ENCODE data around the gene CNOT1.

CNOT1 gene

DNA sequence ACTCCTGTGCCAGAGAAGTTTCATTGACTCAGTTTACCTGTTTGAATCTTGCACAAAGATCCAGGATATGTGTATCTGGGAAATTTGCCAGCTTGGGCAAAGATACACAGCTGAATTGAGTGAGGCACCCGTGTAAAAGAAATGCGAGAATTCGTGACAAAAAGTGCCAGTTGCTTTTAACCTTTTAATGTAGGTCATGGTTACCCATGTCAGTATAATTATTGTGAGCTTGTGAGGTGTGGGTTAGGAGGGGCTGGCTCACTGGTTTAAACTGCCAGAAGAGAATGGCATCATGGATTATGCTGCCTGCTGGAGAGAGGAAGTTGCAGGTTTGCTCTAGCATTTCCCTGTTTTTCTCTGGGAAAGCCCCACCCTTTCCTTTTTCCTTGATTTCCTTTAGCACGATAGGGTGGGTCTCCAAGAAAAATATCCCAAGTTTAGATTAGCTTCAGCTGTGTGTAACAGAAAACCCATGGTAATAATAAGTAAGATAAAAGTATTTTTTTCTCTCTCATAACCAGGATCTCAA lies 154.5 kb downstream of the CNOT1 start:
- no peak for DNase-seq

DNA sequence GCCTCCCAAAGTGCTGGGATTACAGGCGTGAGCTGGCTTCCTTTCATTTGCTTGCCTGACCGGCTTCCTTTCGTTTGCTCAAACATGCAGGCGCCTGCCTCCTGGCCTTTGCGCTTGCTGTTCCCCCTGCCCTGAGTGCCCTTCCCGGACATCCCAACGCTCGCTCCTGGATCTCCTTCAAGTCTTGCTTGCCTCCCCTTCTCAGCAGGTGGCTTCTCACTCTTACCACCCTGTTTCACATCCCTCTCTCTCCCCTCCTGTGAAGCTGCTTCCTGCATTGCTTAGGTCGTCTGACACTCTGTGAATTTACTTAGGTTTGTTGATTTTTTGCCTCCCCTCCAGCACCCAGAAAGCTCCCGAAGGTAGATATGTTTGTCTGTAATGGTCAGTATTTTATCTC lies 155.3 kb downstream of the CNOT1 start:
- DNase-seq = no peak

GRCh38 chr16:58472827-58473226 lies 156.8 kb downstream of the CNOT1 start:
- no peak for DNase-seq

- no peak for DNase-seq
Observed at GRCh38 chr16:58472266-58472665, 157.4 kb downstream of the CNOT1 start.

- no peak for DNase-seq
Observed at GRCh38 chr16:58471209-58471975, 158.2 kb downstream of the CNOT1 start.
